Activated T-cell treated with anti-CD3 and anti-CD28 coated beads, Interleukin-2, amount 50 U/mL, for 72 hours (primary cell): Measurements from ENCODE around the gene MIB1. TPM values are rescaled to one million over a fixed set of nuclear protein-coding genes. Genes with fewer than 3 reads are reported as not detected.
"Not testable (repeated sequence)": the region's sequence is repeated elsewhere in the genome, so short reads cannot be mapped to it uniquely, and the experiment has no call there.

Source experiments
- ATAC-seq, 2 donors: fragments of 150-1000 bp; cut with Tn5 transposase; replicated peaks in 1 of 2; 2 replicates each; pipeline ENCODE4 v1.10.0; 2021; ENCODE audit warnings: moderate library complexity in 2 of 2, mild to moderate bottlenecking in 1 of 2
- DNase-seq, 2 donors: peaks; one replicate each; pipeline ENCODE4 v3.0.0; 2021 to 2022; ENCODE audit warnings: mixed read lengths in 1 of 2
- H3K27ac Mint-ChIP-seq: one replicate; pipeline ENCODE4 v1.8.0; 2022; ENCODE audit warnings: mild to moderate bottlenecking, moderate library complexity, mixed read lengths
- H3K27me3 Mint-ChIP-seq: one replicate; pipeline ENCODE4 v1.8.0; 2022; ENCODE audit warnings: low read depth, mixed read lengths
- H3K36me3 Mint-ChIP-seq, 2 donors: one replicate each; pipeline ENCODE4 v1.8.0; 2022; ENCODE audit warnings: mixed read lengths in 2 of 2, mild to moderate bottlenecking in 1 of 2; ENCODE audit not compliant: insufficient read depth in 2 of 2
- H3K4me1 Mint-ChIP-seq: one replicate; pipeline ENCODE4 v1.8.0; 2022; ENCODE audit warnings: low read depth, mixed read lengths
- H3K4me3 Mint-ChIP-seq, 2 donors: one replicate each; pipeline ENCODE4 v1.8.0; 2022; ENCODE audit warnings: mild to moderate bottlenecking in 2 of 2, mixed read lengths in 2 of 2, moderate library complexity in 2 of 2
- H3K9me3 Mint-ChIP-seq, 2 donors: one replicate each; pipeline ENCODE4 v1.8.0; 2022; ENCODE audit warnings: mixed read lengths in 2 of 2
- total RNA-seq, 2 donors: library from RNA; stranded (reverse); gene quantifications; one replicate each; pipeline ENCODE4 v1.2.3, GENCODE V29; 2022

The MIB1 gene
- total RNA-seq, 2 donors from 2014 or later: 45.4 to 47.6 TPM

GRCh38 chr18:21727702-21728101 is 12.9 kb upstream of the MIB1 start:
- Mint-ChIP-seq H3K36me3 (no peaks in the 10 kb centered on the region), H3K27ac (no peak overlapping the region), H3K4me3 (no peak overlapping the region), H3K4me1 (no peaks in the 10 kb centered on the region), H3K9me3 (no peaks in the 10 kb centered on the region), H3K27me3 (no peaks in the 10 kb centered on the region)
- no peak for ATAC-seq
- DNase-seq: no peak

GRCh38 chr18:21733011-21733410 is 7.6 kb upstream of the MIB1 start:
- Mint-ChIP-seq H3K27me3 (no peaks in the 10 kb centered on the region), H3K9me3 (peaks cover 0 to 9% of the 10 kb centered on the region in 2 donors), H3K4me1 (peaks cover 1% of the 10 kb centered on the region), H3K27ac (no peak overlapping the region), H3K36me3 (peaks cover 3 to 6% of the 10 kb centered on the region in 2 donors), H3K4me3 (no peak overlapping the region)
- no peak for DNase-seq
- ATAC-seq: no peak

- no peaks in the 10 kb centered on the region for H3K27me3 Mint-ChIP-seq
- H3K36me3 Mint-ChIP-seq: peaks cover 3 to 6% of the 10 kb centered on the region in 2 donors
- no peak overlapping the region for H3K4me3 Mint-ChIP-seq
- H3K27ac Mint-ChIP-seq: no peak overlapping the region
- DNase-seq (peak; percentile 18 to 27), ATAC-seq (no peak)
- peaks cover 0 to 9% of the 10 kb centered on the region in 2 donors for H3K9me3 Mint-ChIP-seq
- H3K4me1 Mint-ChIP-seq: peaks cover 11% of the 10 kb centered on the region
Observed at GRCh38 chr18:21735452-21736015, 5.1 kb upstream of the MIB1 start.

GRCh38 chr18:21736926-21737325 is 3.7 kb upstream of the MIB1 start:
- H3K4me1 Mint-ChIP-seq: peaks cover 13% of the 10 kb centered on the region
- not testable (repeated sequence) for DNase-seq, H3K36me3 Mint-ChIP-seq, H3K27ac Mint-ChIP-seq, ATAC-seq, H3K4me3 Mint-ChIP-seq, H3K9me3 Mint-ChIP-seq, H3K27me3 Mint-ChIP-seq

- ATAC-seq (peak; percentile 1), DNase-seq (no peak)
- Mint-ChIP-seq H3K27me3 (no peaks in the 10 kb centered on the region), H3K36me3 (peaks cover 5 to 6% of the 10 kb centered on the region in 2 donors), H3K9me3 (peaks cover 0 to 9% of the 10 kb centered on the region in 2 donors), H3K4me1 (peaks cover 38% of the 10 kb centered on the region), H3K4me3 (peak overlapping the region; percentile 81 to 97), H3K27ac (peak overlapping the region; percentile 99)
Observed at GRCh38 chr18:21739604-21740537, 721 bp upstream of the MIB1 start.

- ATAC-seq (no peak), DNase-seq (no peak)
- Mint-ChIP-seq H3K27me3 (no peaks in the 10 kb centered on the region), H3K4me3 (peak overlapping the region; percentile 84), H3K27ac (no peak overlapping the region), H3K4me1 (peaks cover 50% of the 10 kb centered on the region), H3K36me3 (peaks cover 5 to 6% of the 10 kb centered on the region in 2 donors), H3K9me3 (peaks cover 0 to 7% of the 10 kb centered on the region in 2 donors)
Observed at GRCh38 chr18:21741312-21741561, 645 bp downstream of the MIB1 start.

GRCh38 chr18:21741562-21742314 is 1.1 kb downstream of the MIB1 start:
- DNase-seq: peak; percentile 44 to 54
- peaks cover 55% of the 10 kb centered on the region for H3K4me1 Mint-ChIP-seq
- H3K27me3 Mint-ChIP-seq: no peaks in the 10 kb centered on the region
- ATAC-seq: peak; percentile 5 to 20
- H3K4me3 Mint-ChIP-seq: peak overlapping the region; percentile 84
- peaks cover 0 to 2% of the 10 kb centered on the region in 2 donors for H3K9me3 Mint-ChIP-seq
- H3K27ac Mint-ChIP-seq: peak overlapping the region; percentile 63
- H3K36me3 Mint-ChIP-seq: peaks cover 2% of the 10 kb centered on the region in 2 donors

GRCh38 chr18:21742315-21742687 is 1.7 kb downstream of the MIB1 start:
- Mint-ChIP-seq H3K4me3 (peak overlapping the region; percentile 84), H3K4me1 (peaks cover 61% of the 10 kb centered on the region), H3K27me3 (no peaks in the 10 kb centered on the region), H3K27ac (peak overlapping the region; percentile 63), H3K9me3 (peaks cover 0 to 2% of the 10 kb centered on the region in 2 donors), H3K36me3 (peaks cover 0 to 2% of the 10 kb centered on the region in 2 donors)
- DNase-seq (no peak), ATAC-seq (no peak)

- Mint-ChIP-seq H3K27me3 (no peaks in the 10 kb centered on the region), H3K4me1 (peaks cover 67% of the 10 kb centered on the region), H3K36me3 (peaks cover 0 to 2% of the 10 kb centered on the region in 2 donors), H3K27ac (peak overlapping the region; percentile 49), H3K4me3 (peak overlapping the region; percentile 84 to 88), H3K9me3 (no peaks in the 10 kb centered on the region)
- DNase-seq (no peak), ATAC-seq (no peak)
Observed at GRCh38 chr18:21743166-21743832, 2.7 kb downstream of the MIB1 start.

GRCh38 chr18:21745231-21745630 is 4.6 kb downstream of the MIB1 start:
- peaks cover 65% of the 10 kb centered on the region for H3K4me1 Mint-ChIP-seq
- H3K9me3 Mint-ChIP-seq: no peaks in the 10 kb centered on the region
- H3K4me3 Mint-ChIP-seq: no peak overlapping the region
- H3K27me3 Mint-ChIP-seq: no peaks in the 10 kb centered on the region
- H3K36me3 Mint-ChIP-seq: peaks cover 0 to 2% of the 10 kb centered on the region in 2 donors
- DNase-seq (no peak), ATAC-seq (no peak)
- H3K27ac Mint-ChIP-seq: no peak overlapping the region

- ATAC-seq: no peak
- H3K9me3 Mint-ChIP-seq: no peaks in the 10 kb centered on the region
- H3K4me1 Mint-ChIP-seq: peaks cover 59% of the 10 kb centered on the region
- H3K36me3 Mint-ChIP-seq: peaks cover 0 to 2% of the 10 kb centered on the region in 2 donors
- no peaks in the 10 kb centered on the region for H3K27me3 Mint-ChIP-seq
- no peak for DNase-seq
- H3K27ac Mint-ChIP-seq: no peak overlapping the region
- peak overlapping the region in 1 of 2 donors; percentile 50 for H3K4me3 Mint-ChIP-seq
Observed at GRCh38 chr18:21747268-21747667, 6.7 kb downstream of the MIB1 start.

GRCh38 chr18:21747764-21748693 is 7.4 kb downstream of the MIB1 start:
- peaks cover 52% of the 10 kb centered on the region for H3K4me1 Mint-ChIP-seq
- H3K4me3 Mint-ChIP-seq: peak overlapping the region; percentile 50 to 65
- no peak for DNase-seq
- H3K36me3 Mint-ChIP-seq: peaks cover 0 to 2% of the 10 kb centered on the region in 2 donors
- H3K27ac Mint-ChIP-seq: peak overlapping the region; percentile 68
- peak in 1 of 2 donors; percentile 25 for ATAC-seq
- no peaks in the 10 kb centered on the region for H3K27me3 Mint-ChIP-seq
- no peaks in the 10 kb centered on the region for H3K9me3 Mint-ChIP-seq
